ENCODE measurements around the gene FNIP2.
"Not testable (repeated sequence)": the region's sequence is repeated elsewhere in the genome, so short reads cannot be mapped to it uniquely, and the experiment has no call there.

Gene FNIP2

DNA sequence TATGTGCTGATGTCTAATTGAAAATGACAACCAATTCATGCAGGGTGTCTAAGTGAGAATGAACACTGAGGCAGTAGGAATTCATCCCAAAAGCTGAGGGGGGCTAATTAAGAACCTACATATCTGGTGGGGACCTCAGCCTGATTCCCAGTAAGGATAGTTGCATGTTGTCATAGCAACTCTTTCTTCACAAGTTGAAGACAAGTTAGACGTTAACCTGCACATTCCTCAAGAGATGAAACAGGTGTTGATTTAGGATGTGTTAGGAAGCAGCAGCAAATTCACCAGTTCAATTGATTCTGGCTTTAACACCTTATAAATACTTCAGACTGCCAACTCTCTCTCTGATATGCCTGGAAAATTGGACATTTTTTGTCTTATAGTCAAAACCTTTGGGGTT, 7.3 kb downstream of the FNIP2 start:
- Mint-ChIP-seq H3K27me3 (no peaks in the 10 kb centered on the region), H3K36me3 (ENCODE audit: low read depth) (no peaks in the 10 kb centered on the region), H3K4me3 (no peak overlapping the region), H3K27ac (no peak overlapping the region), H3K9me3 (no peaks in the 10 kb centered on the region), H3K4me1 (ENCODE audit: low read depth) (peaks cover 31% of the 10 kb centered on the region)

DNA sequence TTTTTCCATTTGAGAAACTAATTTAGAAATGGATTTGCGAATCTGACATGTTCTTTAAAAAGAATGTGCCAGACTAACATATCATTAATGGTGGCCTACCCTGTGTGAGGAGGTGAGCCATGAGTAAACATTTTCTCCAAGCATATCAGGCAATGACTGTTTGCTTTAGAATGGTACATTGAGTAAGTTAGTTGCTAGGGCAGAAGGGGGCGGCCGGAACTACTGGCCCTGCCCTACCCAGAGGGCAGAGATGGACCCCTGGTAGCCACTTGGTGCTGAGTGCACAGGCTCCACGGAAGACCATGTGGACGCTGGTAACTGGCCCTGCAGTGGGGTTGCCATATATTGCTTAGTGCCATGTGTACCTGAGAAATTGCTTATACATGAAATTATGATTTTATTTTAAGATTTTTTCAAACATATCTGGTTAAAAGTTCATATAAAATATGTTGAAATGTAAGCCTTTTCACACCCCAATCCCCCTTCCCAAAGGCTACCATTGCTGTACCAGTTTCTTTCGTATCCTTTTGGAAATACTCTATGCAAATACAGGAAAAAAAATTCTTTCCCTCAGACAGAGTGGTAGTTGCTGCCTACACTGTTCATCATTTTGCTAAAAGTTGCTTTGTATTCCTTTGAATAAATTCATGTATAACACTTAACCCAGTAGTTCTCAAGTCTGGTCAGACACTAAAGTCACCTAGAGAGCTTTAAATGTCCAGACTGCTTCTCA, 8.8 kb downstream of the FNIP2 start:
- Mint-ChIP-seq H3K36me3 (ENCODE audit: low read depth) (no peaks in the 10 kb centered on the region), H3K27ac (peak overlapping the region; percentile 68), H3K4me3 (peak overlapping the region; percentile 36), H3K4me1 (ENCODE audit: low read depth) (peaks cover 37% of the 10 kb centered on the region), H3K27me3 (peaks cover 4% of the 10 kb centered on the region), H3K9me3 (no peaks in the 10 kb centered on the region)

DNA sequence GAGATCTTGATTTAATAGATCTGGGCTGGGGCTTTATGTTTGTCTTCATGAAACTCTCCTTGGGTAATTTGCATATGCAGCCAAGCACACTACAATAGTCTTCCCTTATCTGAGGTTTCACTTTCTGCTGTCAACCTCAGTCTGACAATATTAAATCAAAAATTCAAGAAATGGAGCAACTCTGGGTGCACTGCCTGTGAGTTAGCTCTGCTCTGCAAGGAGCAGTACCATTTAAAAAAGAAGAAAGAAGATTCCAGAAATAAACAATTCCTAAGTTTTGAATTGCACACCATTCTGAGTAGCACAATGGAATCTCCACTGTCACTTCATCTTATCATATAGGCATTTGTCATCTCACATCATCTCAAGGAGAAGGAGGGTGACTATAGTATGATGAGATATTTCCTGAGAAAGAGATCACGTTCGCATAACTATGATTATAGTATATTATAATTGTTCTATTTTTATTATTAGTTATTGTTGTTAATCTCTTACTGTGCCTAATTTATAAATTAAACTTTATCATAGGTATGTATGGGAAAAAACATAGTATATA, 9.4 kb downstream of the FNIP2 start:
- H3K27me3 Mint-ChIP-seq: peaks cover 4% of the 10 kb centered on the region
- no peaks in the 10 kb centered on the region for H3K36me3 Mint-ChIP-seq (ENCODE audit: low read depth)
- no peaks in the 10 kb centered on the region for H3K9me3 Mint-ChIP-seq
- H3K27ac Mint-ChIP-seq: peak overlapping the region; percentile 68
- H3K4me3 Mint-ChIP-seq: peak overlapping the region; percentile 36
- H3K4me1 Mint-ChIP-seq (ENCODE audit: low read depth): peaks cover 37% of the 10 kb centered on the region

DNA sequence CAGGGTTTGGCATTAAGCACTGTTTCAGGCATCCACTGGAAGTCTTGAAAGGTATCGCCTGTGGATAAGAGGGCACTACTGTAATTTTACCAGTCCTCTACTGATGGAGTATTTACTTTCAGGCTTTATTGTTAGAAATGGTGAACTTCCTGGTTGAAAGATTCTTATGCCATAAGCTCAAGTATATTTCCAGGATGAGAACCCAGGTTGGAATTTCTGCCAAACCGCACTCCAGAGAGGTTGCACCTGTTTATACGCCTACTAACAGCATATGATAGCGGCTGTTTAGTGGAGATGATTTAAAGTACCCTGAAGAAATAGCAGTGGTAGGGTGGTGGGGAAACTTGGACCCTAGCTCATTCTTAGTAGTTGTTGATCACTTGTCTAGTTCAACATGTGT, 9.9 kb downstream of the FNIP2 start:
- H3K27ac Mint-ChIP-seq: no peak overlapping the region
- H3K4me1 Mint-ChIP-seq (ENCODE audit: low read depth): peaks cover 41% of the 10 kb centered on the region

DNA sequence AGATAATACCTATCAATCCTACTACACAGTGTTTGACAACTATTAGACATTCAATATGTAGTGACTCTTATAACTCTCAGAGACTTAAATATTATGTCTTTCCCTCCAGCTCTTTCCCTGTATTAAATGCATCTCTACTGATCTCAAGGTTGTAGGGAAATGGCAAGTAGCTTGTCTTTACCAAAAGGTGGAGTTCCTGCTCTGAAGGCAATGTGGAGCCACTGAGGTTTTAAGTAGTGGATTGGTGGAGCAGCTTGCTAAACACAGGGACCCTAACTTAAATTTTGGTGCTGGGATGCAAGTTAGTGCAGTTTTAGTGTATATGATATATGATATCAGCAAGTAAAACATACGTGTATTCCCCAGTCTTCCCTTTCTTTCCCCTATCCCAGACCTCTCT, 13.1 kb downstream of the FNIP2 start:
- Mint-ChIP-seq H3K4me1 (ENCODE audit: low read depth) (peaks cover 47% of the 10 kb centered on the region), H3K27me3 (peaks cover 12% of the 10 kb centered on the region), H3K4me3 (no peak overlapping the region), H3K27ac (no peak overlapping the region), H3K36me3 (ENCODE audit: low read depth) (no peaks in the 10 kb centered on the region), H3K9me3 (no peaks in the 10 kb centered on the region)

More for the DNA sequence above, 9.9 kb downstream of the FNIP2 start:
- no peaks in the 10 kb centered on the region for H3K9me3 Mint-ChIP-seq
- H3K4me3 Mint-ChIP-seq: no peak overlapping the region
- H3K36me3 Mint-ChIP-seq (ENCODE audit: low read depth): no peaks in the 10 kb centered on the region
- peaks cover 4% of the 10 kb centered on the region for H3K27me3 Mint-ChIP-seq

DNA sequence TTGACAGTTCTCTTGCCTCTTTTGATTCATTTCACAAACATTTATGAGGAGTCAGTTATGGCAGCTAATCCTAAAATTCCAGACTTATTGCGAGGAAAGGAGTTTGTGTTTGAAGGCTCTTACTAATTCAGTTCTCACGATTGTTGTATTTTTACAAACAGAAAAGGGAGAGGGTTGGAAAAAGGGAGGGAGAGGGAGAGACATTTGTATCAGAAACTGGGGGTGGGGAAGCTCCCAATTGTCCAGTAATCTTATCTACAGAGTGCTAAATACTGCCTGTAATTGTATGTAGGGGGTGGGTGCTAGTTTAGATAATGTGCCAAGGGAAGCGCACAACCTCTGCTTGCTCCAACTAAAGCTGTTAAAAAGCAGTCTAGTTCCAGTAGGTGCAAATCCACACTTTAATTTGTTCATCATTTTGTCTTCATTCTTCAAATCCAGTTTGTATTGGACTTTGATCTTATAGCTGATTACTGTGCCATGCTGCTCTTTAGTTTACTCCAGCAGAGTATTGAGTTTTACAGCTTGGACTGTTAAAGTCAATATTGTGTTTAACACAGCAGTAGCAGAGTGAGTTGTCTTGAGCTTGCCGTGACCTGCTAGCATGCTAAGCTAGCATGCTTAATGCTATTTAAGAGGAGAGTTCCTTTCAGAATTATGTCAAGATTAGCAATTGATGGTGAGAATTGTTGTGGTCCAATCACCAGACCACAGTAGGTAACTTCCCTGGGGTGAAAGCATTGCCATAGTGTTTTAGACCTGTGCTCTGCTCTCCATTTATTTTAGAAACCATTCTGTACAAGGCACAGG, 13.9 kb downstream of the FNIP2 start:
- H3K4me3 Mint-ChIP-seq: no peak overlapping the region
- H3K27me3 Mint-ChIP-seq: peaks cover 14% of the 10 kb centered on the region
- no peak overlapping the region for H3K27ac Mint-ChIP-seq
- no peaks in the 10 kb centered on the region for H3K9me3 Mint-ChIP-seq
- H3K36me3 Mint-ChIP-seq (ENCODE audit: low read depth): no peaks in the 10 kb centered on the region
- H3K4me1 Mint-ChIP-seq (ENCODE audit: low read depth): peaks cover 41% of the 10 kb centered on the region

DNA sequence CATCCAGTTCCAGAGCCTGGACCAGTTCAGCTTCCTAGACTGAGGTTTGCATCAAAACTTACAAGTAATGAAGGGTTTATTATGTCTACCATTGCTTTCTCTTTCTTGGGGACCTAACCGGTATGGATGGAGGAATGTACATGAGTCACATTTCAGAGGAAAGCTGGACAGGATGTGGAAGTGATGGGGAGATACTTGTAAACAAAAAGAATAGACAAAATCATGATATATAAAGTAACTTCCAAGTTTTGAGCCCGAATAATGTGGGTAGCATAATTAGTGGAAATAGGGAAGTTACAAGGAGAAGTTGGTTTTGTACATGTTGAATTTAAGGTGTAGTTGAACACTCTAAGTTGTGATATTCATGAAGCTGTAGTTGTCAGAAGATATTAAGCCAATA, 15.0 kb downstream of the FNIP2 start:
- Mint-ChIP-seq H3K36me3 (ENCODE audit: low read depth) (no peaks in the 10 kb centered on the region), H3K27me3 (peaks cover 14% of the 10 kb centered on the region), H3K27ac (no peak overlapping the region), H3K9me3 (no peaks in the 10 kb centered on the region), H3K4me1 (ENCODE audit: low read depth) (peaks cover 30% of the 10 kb centered on the region), H3K4me3 (no peak overlapping the region)

DNA sequence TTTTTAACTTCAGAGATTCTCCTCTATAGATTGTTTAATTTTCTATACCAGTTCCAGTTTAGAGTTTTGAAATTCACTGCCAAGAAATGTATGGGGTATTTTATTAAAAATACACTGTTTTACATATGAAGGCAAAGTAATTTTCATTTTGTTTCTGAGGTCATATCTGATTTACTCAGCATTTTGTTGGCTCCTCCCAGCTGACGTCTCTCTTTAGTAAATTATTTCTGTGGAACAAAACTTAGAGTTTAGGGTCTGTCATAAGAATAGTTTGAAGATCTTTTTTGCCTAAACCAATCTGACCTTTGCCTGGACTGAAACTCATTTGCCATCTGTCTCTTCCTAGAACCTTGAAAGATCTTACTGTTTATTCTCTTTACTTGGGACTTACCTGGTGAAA, 16.9 kb downstream of the FNIP2 start:
- H3K4me3 Mint-ChIP-seq: no peak overlapping the region
- H3K27ac Mint-ChIP-seq: no peak overlapping the region
- H3K36me3 Mint-ChIP-seq (ENCODE audit: low read depth): no peaks in the 10 kb centered on the region
- peaks cover 14% of the 10 kb centered on the region for H3K27me3 Mint-ChIP-seq
- H3K9me3 Mint-ChIP-seq: no peaks in the 10 kb centered on the region
- peaks cover 23% of the 10 kb centered on the region for H3K4me1 Mint-ChIP-seq (ENCODE audit: low read depth)

DNA sequence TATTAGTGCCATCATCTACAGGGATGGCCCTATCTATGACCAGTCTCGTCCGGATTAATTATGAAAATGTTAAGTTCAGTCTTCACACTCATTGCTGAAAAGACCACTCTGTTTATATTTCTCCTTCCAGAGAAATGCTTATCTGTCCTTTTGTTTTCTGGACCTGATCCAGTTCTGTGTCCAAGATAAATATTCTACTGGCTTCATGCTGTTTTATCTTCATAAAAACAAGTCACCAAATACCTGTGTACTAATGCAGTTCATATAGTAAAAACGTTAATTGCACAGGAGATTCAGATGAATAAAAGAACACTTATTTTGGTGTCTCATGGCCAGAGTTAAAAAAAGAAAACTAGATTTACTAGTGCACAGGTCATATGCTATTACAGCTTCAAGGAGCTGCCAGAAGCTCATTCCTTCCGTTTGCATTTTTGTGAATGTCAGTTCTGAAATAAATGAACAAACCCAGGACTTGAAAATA, 17.3 kb downstream of the FNIP2 start:
- H3K27ac Mint-ChIP-seq: peak overlapping the region; percentile 45
- H3K9me3 Mint-ChIP-seq: no peaks in the 10 kb centered on the region
- H3K4me3 Mint-ChIP-seq: no peak overlapping the region
- peaks cover 23% of the 10 kb centered on the region for H3K4me1 Mint-ChIP-seq (ENCODE audit: low read depth)
- H3K36me3 Mint-ChIP-seq (ENCODE audit: low read depth): no peaks in the 10 kb centered on the region
- peaks cover 14% of the 10 kb centered on the region for H3K27me3 Mint-ChIP-seq

DNA sequence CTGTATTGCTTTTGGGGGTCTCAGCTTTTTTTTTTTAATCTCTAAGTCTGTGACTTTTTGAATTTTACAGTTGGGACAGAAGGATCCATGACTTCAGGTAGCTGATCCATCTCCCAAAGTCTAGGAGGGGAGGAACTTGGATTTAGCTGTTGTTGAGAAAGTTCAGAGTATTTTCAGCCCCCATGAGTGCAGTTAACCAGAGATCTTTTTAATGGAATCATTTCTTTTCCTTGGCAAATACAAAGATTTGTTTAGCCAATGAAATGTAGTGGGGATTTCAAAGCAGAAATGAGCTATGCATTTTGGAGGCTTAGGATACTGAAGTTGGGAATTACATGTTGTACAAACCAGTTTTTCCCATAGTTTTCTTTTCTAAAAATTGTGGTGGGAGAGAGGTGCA, 18.1 kb downstream of the FNIP2 start:
- peaks cover 22% of the 10 kb centered on the region for H3K4me1 Mint-ChIP-seq (ENCODE audit: low read depth)
- H3K9me3 Mint-ChIP-seq: no peaks in the 10 kb centered on the region
- H3K4me3 Mint-ChIP-seq: no peak overlapping the region
- no peaks in the 10 kb centered on the region for H3K36me3 Mint-ChIP-seq (ENCODE audit: low read depth)
- H3K27me3 Mint-ChIP-seq: peaks cover 14% of the 10 kb centered on the region
- H3K27ac Mint-ChIP-seq: no peak overlapping the region

DNA sequence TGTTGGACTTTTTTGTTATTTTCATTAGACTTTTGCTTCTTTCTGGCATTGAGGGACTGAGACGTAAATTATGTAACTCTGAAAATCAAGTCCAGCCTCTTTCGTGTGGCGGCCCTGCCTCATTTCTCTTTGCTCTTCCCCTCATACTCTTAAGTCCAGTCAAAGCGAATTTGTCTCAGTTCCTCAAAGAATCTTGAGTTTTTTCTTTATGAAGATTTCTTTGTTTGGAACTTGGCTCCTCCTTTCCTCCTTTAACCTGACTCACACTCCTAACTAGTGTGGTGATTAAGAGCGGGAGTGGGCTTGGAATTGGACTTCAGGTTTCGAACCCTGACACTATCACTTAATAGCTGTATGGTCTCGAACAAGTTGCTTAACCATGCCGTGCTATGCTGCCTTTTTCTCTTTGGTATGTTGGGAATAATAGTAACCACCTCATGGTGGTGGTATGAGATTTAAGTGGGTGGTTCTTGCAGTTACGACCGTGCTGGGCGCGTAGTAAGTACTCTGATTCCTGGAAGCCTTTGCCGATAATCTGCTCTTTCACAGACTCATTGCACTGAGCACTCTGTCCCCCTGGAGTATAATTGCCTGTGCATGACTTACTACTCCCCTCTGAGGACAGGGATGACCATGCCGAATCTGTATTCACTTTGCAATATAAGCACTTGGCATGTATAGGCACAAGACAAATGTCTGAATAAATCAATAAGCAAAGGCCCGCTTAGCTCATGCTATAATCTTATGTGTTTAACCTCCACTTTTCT, 19.1 kb downstream of the FNIP2 start:
- H3K9me3 Mint-ChIP-seq: no peaks in the 10 kb centered on the region
- H3K27me3 Mint-ChIP-seq: peaks cover 10% of the 10 kb centered on the region
- no peak overlapping the region for H3K4me3 Mint-ChIP-seq
- H3K27ac Mint-ChIP-seq: peak overlapping the region; percentile 2
- H3K4me1 Mint-ChIP-seq (ENCODE audit: low read depth): peaks cover 17% of the 10 kb centered on the region
- no peaks in the 10 kb centered on the region for H3K36me3 Mint-ChIP-seq (ENCODE audit: low read depth)

DNA sequence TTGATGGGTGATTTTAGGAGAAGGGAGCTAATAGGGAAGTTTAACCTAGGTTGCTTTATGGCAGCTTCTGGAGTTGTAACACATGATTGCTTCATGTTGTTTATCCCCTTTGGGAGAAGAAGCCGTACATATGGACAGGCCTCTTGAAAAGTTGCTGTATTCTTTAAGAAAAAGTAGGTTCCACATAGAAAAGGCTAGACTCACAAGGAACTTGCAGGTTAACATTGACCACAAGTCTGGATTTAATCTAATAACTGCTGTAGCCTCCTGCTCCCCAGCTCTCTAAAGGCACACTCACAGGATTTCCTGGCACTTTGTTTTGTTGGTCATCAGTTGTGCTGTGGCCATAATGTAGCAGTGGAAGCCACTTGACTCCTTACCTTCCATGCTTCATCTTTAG, 19.7 kb downstream of the FNIP2 start:
- peaks cover 10% of the 10 kb centered on the region for H3K27me3 Mint-ChIP-seq
- H3K4me3 Mint-ChIP-seq: no peak overlapping the region
- H3K36me3 Mint-ChIP-seq (ENCODE audit: low read depth): no peaks in the 10 kb centered on the region
- peak overlapping the region; percentile 2 for H3K27ac Mint-ChIP-seq
- peaks cover 15% of the 10 kb centered on the region for H3K4me1 Mint-ChIP-seq (ENCODE audit: low read depth)
- H3K9me3 Mint-ChIP-seq: no peaks in the 10 kb centered on the region

DNA sequence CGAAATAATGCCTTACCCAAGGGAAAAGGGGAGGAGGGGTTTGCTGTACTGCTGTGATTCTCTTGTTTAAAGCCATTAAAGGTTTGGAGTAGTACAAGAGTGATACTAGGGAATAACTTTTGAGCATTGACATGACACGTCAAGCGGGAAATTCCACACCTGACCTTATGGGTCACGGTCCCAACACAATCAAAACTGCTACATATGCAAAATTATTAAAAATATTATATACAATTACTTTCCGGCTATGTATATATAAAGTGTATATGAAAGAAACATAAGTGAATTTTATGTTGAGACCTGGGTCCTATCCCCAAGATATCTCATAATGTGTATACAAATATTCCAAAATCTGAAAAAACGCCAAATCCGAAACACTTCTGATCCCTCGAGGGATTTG, 21.0 kb downstream of the FNIP2 start:
- Mint-ChIP-seq H3K36me3 (ENCODE audit: low read depth) (no peaks in the 10 kb centered on the region), H3K4me1 (ENCODE audit: low read depth) (peaks cover 7% of the 10 kb centered on the region), H3K27ac (no peak overlapping the region), H3K9me3 (no peaks in the 10 kb centered on the region), H3K27me3 (peaks cover 10% of the 10 kb centered on the region), H3K4me3 (no peak overlapping the region)

DNA sequence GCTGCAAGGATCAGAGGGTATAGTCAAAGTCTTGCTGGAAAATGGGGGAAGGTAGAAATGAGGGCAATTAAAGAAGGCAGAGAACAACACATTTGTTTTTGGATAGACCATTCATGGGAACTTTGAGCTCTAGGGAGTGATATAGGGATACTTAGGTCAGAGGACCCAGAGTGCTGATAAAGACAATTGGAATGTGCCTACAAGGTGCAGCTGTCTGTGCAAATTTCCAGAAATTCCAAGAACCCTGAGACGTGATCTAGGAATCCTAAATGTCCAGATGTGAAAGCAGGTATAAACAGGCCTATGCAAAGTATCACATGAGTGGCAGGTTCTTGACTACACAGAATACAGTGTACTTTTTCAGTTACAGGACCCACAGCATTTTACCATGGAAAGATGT, 24.2 kb downstream of the FNIP2 start:
- H3K9me3 Mint-ChIP-seq: no peaks in the 10 kb centered on the region
- H3K36me3 Mint-ChIP-seq (ENCODE audit: low read depth): no peaks in the 10 kb centered on the region
- no peak overlapping the region for H3K27ac Mint-ChIP-seq
- H3K27me3 Mint-ChIP-seq: no peaks in the 10 kb centered on the region
- H3K4me1 Mint-ChIP-seq (ENCODE audit: low read depth): no peaks in the 10 kb centered on the region
- H3K4me3 Mint-ChIP-seq: no peak overlapping the region

DNA sequence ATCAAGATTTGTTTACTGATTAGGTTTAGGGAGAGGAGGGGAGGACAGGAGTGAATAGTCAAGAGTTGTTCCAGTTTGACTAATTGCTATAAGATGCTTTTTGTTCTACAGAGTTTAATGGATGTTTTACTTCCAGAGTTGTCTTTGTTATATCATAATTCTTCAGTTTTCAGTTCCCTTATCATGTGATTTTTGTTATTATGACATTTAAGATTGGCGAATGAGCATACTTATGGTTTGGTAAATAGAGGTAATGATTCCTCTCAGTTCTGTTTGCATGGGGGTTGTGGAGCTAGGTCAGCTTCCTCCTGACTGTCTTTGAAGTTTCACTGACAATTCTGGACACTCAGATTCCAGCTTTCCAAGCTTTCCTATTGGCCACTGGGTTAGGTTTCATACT, 24.6 kb downstream of the FNIP2 start:
- not testable (repeated sequence) for H3K36me3 Mint-ChIP-seq (ENCODE audit: low read depth); H3K4me1 Mint-ChIP-seq (ENCODE audit: low read depth); H3K4me3 Mint-ChIP-seq; H3K27ac Mint-ChIP-seq; H3K9me3 Mint-ChIP-seq; H3K27me3 Mint-ChIP-seq
